Gastrocnemius medialis (tissue), 4 donors: Measurements from ENCODE around the gene VPS52.

ENCODE experiments used
- CTCF ChIP-seq, 5 experiments: fragments of 450-650 bp in 3 of 5; fragments of 200-600 bp in 2 of 5; sonication (generic) in 2 of 5; IDR thresholded peaks in 4 of 5; conservative IDR thresholded peaks in 1 of 5; 1 replicate in 4 of 5; 2 replicates in 1 of 5; pipeline ENCODE4 v1.5.1; 2016 to 2019; ENCODE audit warnings: antibody characterized with exemption in 5 of 5, mild to moderate bottlenecking in 3 of 5, moderate library complexity in 3 of 5
- POLR2A ChIP-seq, 2 donors: fragments of 450-650 bp; IDR thresholded peaks; one replicate each; pipeline ENCODE4 v1.6.1; 2017; ENCODE audit warnings: antibody characterized with exemption in 2 of 2, mild to moderate bottlenecking in 2 of 2, moderate library complexity in 2 of 2

GRCh38 chr6:33273924-33274902 is 2.5 kb upstream of the VPS52 start:
- no peak for TF ChIP-seq POLR2A (IDR thresholded peaks at IDR 0.05)
- TF ChIP-seq CTCF (IDR thresholded peaks at IDR 0.05 in 4 of 5, conservative IDR thresholded peaks at IDR 0.05 in 1 of 5), result no peak
